ENCODE results near the gene CHST13.

Gene CHST13

GRCh38 chr3:126488185-126488584, 35.8 kb upstream of the CHST13 start:
- no peak for DNase-seq (ENCODE audit: low read depth in 2 of 2)

- no peak for DNase-seq (ENCODE audit: low read depth in 2 of 2)
These were observed 34.9 kb upstream of the CHST13 start for GRCh38 chr3:126488886-126489569.

- DNase-seq (ENCODE audit: low read depth in 2 of 2) = no peak
These were observed 33.3 kb upstream of the CHST13 start for GRCh38 chr3:126490619-126491018.

GRCh38 chr3:126491221-126492013, 32.5 kb upstream of the CHST13 start:
- DNase-seq (ENCODE audit: low read depth in 2 of 2) = no peak

- DNase-seq (ENCODE audit: low read depth in 2 of 2) = no peak
These were observed 30.9 kb upstream of the CHST13 start for GRCh38 chr3:126493051-126493450.

- DNase-seq (ENCODE audit: low read depth in 2 of 2) = no peak
These were observed 30.2 kb upstream of the CHST13 start for GRCh38 chr3:126493739-126494138.

GRCh38 chr3:126494204-126494969, 29.6 kb upstream of the CHST13 start:
- DNase-seq (ENCODE audit: low read depth in 2 of 2) = no peak

GRCh38 chr3:126494970-126495230, 29.1 kb upstream of the CHST13 start:
- no peak for DNase-seq (ENCODE audit: low read depth in 2 of 2)

GRCh38 chr3:126495786-126496185, 28.2 kb upstream of the CHST13 start:
- DNase-seq (ENCODE audit: low read depth in 2 of 2) = no peak

- DNase-seq (ENCODE audit: low read depth in 2 of 2) = no peak
These were observed 26.8 kb upstream of the CHST13 start for GRCh38 chr3:126496894-126497850.

GRCh38 chr3:126497956-126498355, 26.0 kb upstream of the CHST13 start:
- no peak for DNase-seq (ENCODE audit: low read depth in 2 of 2)

- DNase-seq (ENCODE audit: low read depth in 2 of 2) = no peak
These were observed 25.5 kb upstream of the CHST13 start for GRCh38 chr3:126498461-126498860.

GRCh38 chr3:126498929-126499328, 25.0 kb upstream of the CHST13 start:
- no peak for DNase-seq (ENCODE audit: low read depth in 2 of 2)

- no peak for DNase-seq (ENCODE audit: low read depth in 2 of 2)
These were observed 24.6 kb upstream of the CHST13 start for GRCh38 chr3:126499401-126499800.

GRCh38 chr3:126500016-126500415, 23.9 kb upstream of the CHST13 start:
- no peak for DNase-seq (ENCODE audit: low read depth in 2 of 2)

- no peak for DNase-seq (ENCODE audit: low read depth in 2 of 2)
These were observed 22.9 kb upstream of the CHST13 start for GRCh38 chr3:126501054-126501453.

GRCh38 chr3:126501736-126502135, 22.2 kb upstream of the CHST13 start:
- DNase-seq (ENCODE audit: low read depth in 2 of 2) = no peak

- no peak for DNase-seq (ENCODE audit: low read depth in 2 of 2)
These were observed 21.3 kb upstream of the CHST13 start for GRCh38 chr3:126502656-126503055.

- DNase-seq (ENCODE audit: low read depth in 2 of 2) = no peak
These were observed 20.3 kb upstream of the CHST13 start for GRCh38 chr3:126503701-126504100.

GRCh38 chr3:126507886-126508285, 16.1 kb upstream of the CHST13 start:
- no peak for DNase-seq (ENCODE audit: low read depth in 2 of 2)

GRCh38 chr3:126508564-126508964, 15.4 kb upstream of the CHST13 start:
- no peak for DNase-seq (ENCODE audit: low read depth in 2 of 2)
